Prostate gland (tissue), 2 donors: ENCODE results near the gene HSPA6. TPM values are rescaled to one million over a fixed set of nuclear protein-coding genes. Genes with fewer than 3 reads are reported as not detected.
"Not testable (repeated sequence)": the region's sequence is repeated elsewhere in the genome, so short reads cannot be mapped to it uniquely, and the experiment has no call there.

ENCODE experiments used
- DNase-seq: peaks from one replicate; pipeline ENCODE4 v3.0.0-alpha.2; 2019; ENCODE audit warnings: low spot score
- H3K27ac ChIP-seq, 2 donors: fragments of 200-600 bp; sonication (generic); 2 replicates each; pipeline ENCODE4 v1.5.1; 2017 to 2019
- H3K27me3 ChIP-seq: fragments of 200-600 bp; sonication (generic); replicated peaks from 2 replicates; pipeline ENCODE4 v1.5.1; 2019; ENCODE audit not compliant: insufficient read depth
- H3K36me3 ChIP-seq, 2 donors: fragments of 200-600 bp; sonication (generic); 1 replicate in 1 of 2; 2 replicates in 1 of 2; pipeline versions ENCODE4 v1.5.1 to v1.8.1; 2017 to 2019
- H3K4me1 ChIP-seq: fragments of 200-600 bp; sonication (generic); replicated peaks from 2 replicates; pipeline ENCODE4 v1.5.1; 2019
- H3K4me3 ChIP-seq, 2 donors: fragments of 200-600 bp; sonication (generic); 2 replicates each; pipeline ENCODE4 v1.5.1; 2017 to 2019
- H3K9me3 ChIP-seq: fragments of 200-600 bp; sonication (generic); 2 replicates; pipeline ENCODE4 v1.5.1; 2017
- CTCF ChIP-seq, 4 experiments: fragments of 200-600 bp in 2 of 4; fragments of 450-650 bp in 2 of 4; sonication (generic) in 2 of 4; IDR thresholded peaks; 1 replicate in 3 of 4; 2 replicates in 1 of 4; pipeline ENCODE4 v1.5.1; 2016 to 2019; ENCODE audit warnings: antibody characterized with exemption in 4 of 4, mild to moderate bottlenecking in 2 of 4, moderate library complexity in 2 of 4
- POLR2A ChIP-seq: fragments of 450-650 bp; IDR thresholded peaks from one replicate; pipeline ENCODE4 v1.6.1; 2016; ENCODE audit warnings: antibody characterized with exemption, mild to moderate bottlenecking
- POLR2AphosphoS5 ChIP-seq: sonication (generic); formaldehyde crosslinking; IDR thresholded peaks from one replicate; pipeline ENCODE4 v1.6.1; 2017; ENCODE audit warnings: antibody characterized with exemption
- WGBS: methylation state at CpG from one replicate; pipeline ENCODE4 v1.1.5; 2018; 5-methylcytosine and 5-hydroxymethylcytosine counted together
- intact Hi-C: fragments of 100-400 bp; cut with DNase I; formaldehyde crosslinking; loops from one replicate; pipeline ENCODE4 v1.14.2; 2022
- total RNA-seq, 2 donors: library from RNA; depleted of rRNA; stranded (reverse); fragments of >200 nt; gene quantifications; one replicate each; pipeline ENCODE4 v1.1.0, GENCODE V29; 2016

HSPA6 gene
- total RNA-seq, 2 donors from 2014 or later: 0.64 to 4.9 TPM

- H3K4me3 ChIP-seq: no peak overlapping the region
- 74% methylated on average over 5 of the region's 5 CpGs for WGBS
- no peak overlapping the region for H3K27ac ChIP-seq
- intact Hi-C loops: no loop called here
- no peak for TF ChIP-seq POLR2A
- TF ChIP-seq POLR2AphosphoS5: no peak
- no peak for TF ChIP-seq CTCF (IDR thresholded peaks at IDR 0.05)
- DNase-seq: no peak
- H3K9me3 ChIP-seq: no peaks in the 10 kb centered on the region
- H3K36me3 ChIP-seq: no peaks in the 10 kb centered on the region
- H3K4me1 ChIP-seq: no peaks in the 10 kb centered on the region
- H3K27me3 ChIP-seq: no peaks in the 10 kb centered on the region
These were observed 13.2 kb upstream of the HSPA6 start for GRCh38 chr1:161511018-161511755.

- H3K36me3 ChIP-seq: no peaks in the 10 kb centered on the region
- TF ChIP-seq CTCF (IDR thresholded peaks at IDR 0.05) (no peak), POLR2AphosphoS5 (no peak), POLR2A (no peak)
- no peak for DNase-seq
- H3K4me1 ChIP-seq: no peaks in the 10 kb centered on the region
- no peak overlapping the region for H3K27ac ChIP-seq
- no peaks in the 10 kb centered on the region for H3K9me3 ChIP-seq
- no peaks in the 10 kb centered on the region for H3K27me3 ChIP-seq
- intact Hi-C loops: no loop called here
- no peak overlapping the region for H3K4me3 ChIP-seq
- 91% methylated on average over 7 of the region's 7 CpGs for WGBS
These were observed 12.6 kb upstream of the HSPA6 start for GRCh38 chr1:161511756-161512060.

- H3K4me1 ChIP-seq, DNase-seq, H3K27me3 ChIP-seq, intact Hi-C loops, H3K4me3 ChIP-seq, H3K27ac ChIP-seq, H3K36me3 ChIP-seq, H3K9me3 ChIP-seq: not testable (repeated sequence)
- 71% methylated on average over 6 of the region's 6 CpGs for WGBS
These were observed 11.5 kb upstream of the HSPA6 start for GRCh38 chr1:161512636-161513447.

GRCh38 chr1:161513448-161513780 is 10.9 kb upstream of the HSPA6 start:
- H3K27me3 ChIP-seq, H3K4me1 ChIP-seq, intact Hi-C loops, H3K4me3 ChIP-seq, DNase-seq, H3K36me3 ChIP-seq, H3K9me3 ChIP-seq, H3K27ac ChIP-seq: not testable (repeated sequence)
- WGBS: no CpG with 5 or more reads among the region's 1 CpG

GRCh38 chr1:161513953-161514352 is 10.4 kb upstream of the HSPA6 start:
- intact Hi-C loops, DNase-seq, H3K9me3 ChIP-seq, H3K27me3 ChIP-seq, H3K4me3 ChIP-seq, H3K4me1 ChIP-seq, H3K27ac ChIP-seq, H3K36me3 ChIP-seq: not testable (repeated sequence)
- 92% methylated on average over 1 of the region's 1 CpG for WGBS

GRCh38 chr1:161523041-161523816 is 1.1 kb upstream of the HSPA6 start:
- H3K27ac ChIP-seq, H3K4me3 ChIP-seq, H3K4me1 ChIP-seq, intact Hi-C loops, H3K27me3 ChIP-seq, DNase-seq, H3K36me3 ChIP-seq, H3K9me3 ChIP-seq: not testable (repeated sequence)
- WGBS: 85% methylated on average over 20 of the region's 20 CpGs

- peak overlapping the region; percentile 59 to 74 for H3K4me3 ChIP-seq
- DNase-seq, H3K36me3 ChIP-seq, H3K9me3 ChIP-seq, H3K27me3 ChIP-seq, intact Hi-C loops, H3K4me1 ChIP-seq: not testable (repeated sequence)
- 3% methylated on average over 18 of the region's 55 CpGs for WGBS
- peak overlapping the region in 1 of 2 donors; percentile 46 for H3K27ac ChIP-seq
These were observed 477 bp downstream of the HSPA6 start for GRCh38 chr1:161524742-161525291.

- H3K36me3 ChIP-seq, H3K4me1 ChIP-seq, DNase-seq, H3K27me3 ChIP-seq, intact Hi-C loops, H3K9me3 ChIP-seq: not testable (repeated sequence)
- Histone ChIP-seq H3K4me3 (peak overlapping the region; percentile 59 to 74), H3K27ac (peak overlapping the region in 1 of 2 donors; percentile 46)
- 48% methylated on average over 15 of the region's 23 CpGs for WGBS
These were observed 981 bp downstream of the HSPA6 start for GRCh38 chr1:161525321-161525720.

GRCh38 chr1:161525918-161526317 is 1.6 kb downstream of the HSPA6 start:
- 73% methylated on average over 5 of the region's 7 CpGs for WGBS
- intact Hi-C loops, H3K4me3 ChIP-seq, DNase-seq, H3K27me3 ChIP-seq, H3K4me1 ChIP-seq, H3K36me3 ChIP-seq, H3K27ac ChIP-seq, H3K9me3 ChIP-seq: not testable (repeated sequence)

- peak; percentile 59 for DNase-seq
- H3K36me3 ChIP-seq, H3K4me1 ChIP-seq, H3K4me3 ChIP-seq, intact Hi-C loops, H3K27me3 ChIP-seq, H3K27ac ChIP-seq, H3K9me3 ChIP-seq: not testable (repeated sequence)
- 18% methylated on average over 3 of the region's 3 CpGs for WGBS
These were observed 4.2 kb downstream of the HSPA6 start for GRCh38 chr1:161528550-161528949.
